Fibroblast of mammary gland (primary cell): ENCODE data around the gene RHO.

Experiments
- DNase-seq: peaks from one replicate; pipeline ENCODE4 v3.0.0-alpha.2; 2010; ENCODE audit warnings: low read depth
- H3K4me3 ChIP-seq: 2 replicates; pipeline ENCODE4 v1.5.1; 2011; ENCODE audit warnings: low read depth, mild to moderate bottlenecking, low read length, moderate library complexity; ENCODE audit not compliant: control insufficient read depth
- CTCF ChIP-seq: conservative IDR thresholded peaks from 2 replicates; pipeline ENCODE4 v1.5.1; 2011; ENCODE audit warnings: low read depth, low read length, inconsistent platforms; ENCODE audit not compliant: control insufficient read depth, insufficient read depth

Gene RHO

GRCh38 chr3:129531699-129532098 is 3.3 kb downstream of the RHO start:
- H3K4me3 ChIP-seq = no peak overlapping the region
- TF ChIP-seq CTCF = no peak
- no peak for DNase-seq

GRCh38 chr3:129532261-129532660 is 3.8 kb downstream of the RHO start:
- no peak for DNase-seq
- no peak for TF ChIP-seq CTCF
- no peak overlapping the region for H3K4me3 ChIP-seq

- no peak for TF ChIP-seq CTCF
- no peak overlapping the region for H3K4me3 ChIP-seq
- no peak for DNase-seq
Measured at GRCh38 chr3:129533406-129533805, 5.0 kb downstream of the RHO start.

GRCh38 chr3:129534428-129535027 is 6.1 kb downstream of the RHO start:
- TF ChIP-seq CTCF = no peak
- no peak for DNase-seq
- H3K4me3 ChIP-seq = no peak overlapping the region

GRCh38 chr3:129535075-129535474 is 6.6 kb downstream of the RHO start:
- TF ChIP-seq CTCF = no peak
- no peak overlapping the region for H3K4me3 ChIP-seq
- DNase-seq = no peak

GRCh38 chr3:129536374-129536667 is 7.9 kb downstream of the RHO start:
- TF ChIP-seq CTCF = no peak
- no peak for DNase-seq
- no peak overlapping the region for H3K4me3 ChIP-seq

GRCh38 chr3:129536804-129537203 is 8.4 kb downstream of the RHO start:
- TF ChIP-seq CTCF = no peak
- DNase-seq = no peak
- H3K4me3 ChIP-seq = no peak overlapping the region
